SK-N-SH (cell line): ENCODE data around the gene MBD3L4. TPM values are rescaled to one million over a fixed set of nuclear protein-coding genes. Genes with fewer than 3 reads are reported as not detected.
"Not testable (repeated sequence)": the region's sequence is repeated elsewhere in the genome, so short reads cannot be mapped to it uniquely, and the experiment has no call there.

Experiments
- CTCF ChIA-PET: fragments of 300-600, 350-600 bp; formaldehyde crosslinking; extraction: SDS; loops from one replicate; lab custom pipeline; 2021; lab: Yijun Ruan, JAX
- POLR2A ChIA-PET: fragments of 350-600 bp; sonication (Branson Sonifier 250); formaldehyde crosslinking; extraction: SDS; loops from one replicate; lab custom pipeline; 2020; ENCODE audit warnings: antibody characterized with exemption, inconsistent platforms; lab: Yijun Ruan, JAX
- DNase-seq: peaks from one replicate; pipeline ENCODE4 v3.0.0; 2012
- H2AFZ ChIP-seq: fragments of 200-600 bp; sonication (generic); 2 replicates; pipeline ENCODE4 v1.8.1; 2016; ENCODE audit warnings: antibody characterized with exemption, mild to moderate bottlenecking, low read depth
- H3F3A ChIP-seq: fragments of 200-600 bp; sonication (generic); replicated peaks from 2 replicates; pipeline ENCODE3; 2016; ENCODE audit warnings: antibody characterized with exemption, mild to moderate bottlenecking; ENCODE audit not compliant: insufficient read depth
- H3K27ac ChIP-seq, 2 experiments: fragments of 200-500 bp in 1 of 2; fragments of 200-600 bp in 1 of 2; sonication (Bioruptor generic) in 1 of 2; sonication (generic), shearing (Covaris generic) in 1 of 2; 2 replicates each; pipeline versions ENCODE4 v1.5.1 to v1.6.1; 2014 to 2016; ENCODE audit warnings: low read depth in 2 of 2, inconsistent platforms in 1 of 2, low read length in 1 of 2, mild to moderate bottlenecking in 1 of 2, mixed read lengths in 1 of 2
- H3K27me3 ChIP-seq: fragments of 200-600 bp; sonication (generic), shearing (Covaris generic); 2 replicates; pipeline ENCODE4 v1.6.1; 2016; ENCODE audit warnings: mixed run types; ENCODE audit not compliant: insufficient read depth
- H3K36me3 ChIP-seq, 2 experiments: fragments of 200-500 bp in 1 of 2; fragments of 200-600 bp in 1 of 2; sonication (Bioruptor generic) in 1 of 2; sonication (generic) in 1 of 2; replicated peaks in 1 of 2; 2 replicates each; pipeline versions ENCODE3 to v1.5.1; 2014 to 2016; ENCODE audit warnings: low read length in 1 of 2, mild to moderate bottlenecking in 1 of 2; ENCODE audit not compliant: insufficient read depth in 2 of 2, control insufficient read depth in 1 of 2
- H3K4me1 ChIP-seq, 2 experiments: fragments of 200-500 bp in 1 of 2; fragments of 200-600 bp in 1 of 2; sonication (Bioruptor generic) in 1 of 2; sonication (generic), shearing (Covaris generic) in 1 of 2; 2 replicates each; pipeline versions ENCODE4 v1.5.1 to v1.6.1; 2014 to 2016; ENCODE audit warnings: low read depth in 1 of 2, low read length in 1 of 2, mixed run types in 1 of 2; ENCODE audit not compliant: insufficient read depth in 2 of 2, control insufficient read depth in 1 of 2
- H3K4me2 ChIP-seq: fragments of 200-600 bp; sonication (generic), shearing (Covaris generic); 2 replicates; pipeline ENCODE4 v1.6.1; 2017; ENCODE audit warnings: mixed run types
- H3K4me3 ChIP-seq, 2 experiments: fragments of 200-500 bp in 1 of 2; fragments of 200-600 bp in 1 of 2; sonication (Bioruptor generic) in 1 of 2; sonication (generic), shearing (Covaris generic) in 1 of 2; 2 replicates each; pipeline versions ENCODE4 v1.5.1 to v1.8.1; 2014 to 2016; ENCODE audit warnings: low read depth in 2 of 2, inconsistent platforms in 1 of 2, low read length in 1 of 2, mild to moderate bottlenecking in 1 of 2, mixed read lengths in 1 of 2, moderate library complexity in 1 of 2
- H3K79me2 ChIP-seq: fragments of 200-600 bp; sonication (generic); 2 replicates; pipeline ENCODE4 v1.8.1; 2017; ENCODE audit warnings: mild to moderate bottlenecking; ENCODE audit not compliant: insufficient read depth
- H3K9ac ChIP-seq: fragments of 200-600 bp; sonication (generic); 2 replicates; pipeline ENCODE4 v1.6.1; 2017; ENCODE audit warnings: mixed run types
- H3K9me2 ChIP-seq: fragments of 200-600 bp; sonication (generic); 2 replicates; pipeline ENCODE4 v1.6.1; 2017; ENCODE audit warnings: mixed run types
- H3K9me3 ChIP-seq: fragments of 200-600 bp; sonication (generic); 2 replicates; pipeline ENCODE4 v1.6.1; 2017; ENCODE audit warnings: mixed run types, mild to moderate bottlenecking, moderate library complexity
- H4K20me1 ChIP-seq: fragments of 200-600 bp; sonication (generic); 2 replicates; pipeline ENCODE4 v1.6.1; 2017; ENCODE audit warnings: mild to moderate bottlenecking, mixed run types; ENCODE audit not compliant: insufficient read depth
- ELF1 ChIP-seq: IDR thresholded peaks from 2 replicates; pipeline ENCODE4 v1.4.0; 2012
- FOSL2 ChIP-seq: IDR thresholded peaks from 2 replicates; pipeline ENCODE4 v1.4.0; 2012; ENCODE audit warnings: low read depth, mild to moderate bottlenecking, moderate library complexity, borderline replicate concordance
- GABPA ChIP-seq: IDR thresholded peaks from 2 replicates; pipeline ENCODE4 v1.4.0; 2012; ENCODE audit warnings: low read depth, mild to moderate bottlenecking
- GATA2 ChIP-seq: sonication (generic); formaldehyde crosslinking; IDR thresholded peaks from 2 replicates; pipeline ENCODE4 v1.5.0; 2020; ENCODE audit warnings: mild to moderate bottlenecking, missing genetic modification reagents
- JUND ChIP-seq: IDR thresholded peaks from 2 replicates; pipeline ENCODE4 v1.4.0; 2012
- RAD21 ChIP-seq: IDR thresholded peaks from 2 replicates; pipeline ENCODE4 v1.6.1; 2012; ENCODE audit warnings: mild to moderate bottlenecking, low read length
- SIN3A ChIP-seq: IDR thresholded peaks from 2 replicates; pipeline ENCODE4 v1.6.1; 2012; ENCODE audit warnings: low read depth, mild to moderate bottlenecking, low read length, moderate library complexity, borderline replicate concordance
- SMC3 ChIP-seq: IDR thresholded peaks from 2 replicates; pipeline ENCODE4 v1.6.1; 2012; ENCODE audit warnings: low read depth, low read length, improper control_type of control experiment
- WGBS: methylation state at CpG from one replicate; pipeline ENCODE4 v1.1.6; 2017; ENCODE audit warnings: low lambda C conversion rate; 5-methylcytosine and 5-hydroxymethylcytosine counted together
- polyA plus RNA-seq, 3 experiments: library from polyadenylated mRNA; depleted of rRNA; stranded (reverse); fragments of >200 nt; gene quantifications; 2 replicates each; pipeline ENCODE4 v1.2.3, GENCODE V29; 2012
- TF ChIP-seq, protein P1 (sequence below): fragments of 200-600 bp; sonication (generic); IDR thresholded peaks from 2 replicates; pipeline ENCODE4 v1.6.1; 2017; ENCODE audit warnings: antibody characterized with exemption, mild to moderate bottlenecking, moderate library complexity
- TF ChIP-seq, protein P2 (sequence below): IDR thresholded peaks from 2 replicates; pipeline ENCODE4 v1.4.0; 2012; ENCODE audit warnings: low read depth

Gene MBD3L4
- polyA plus RNA-seq, 1 of the 3 experiments (the other 2 are of a cell fraction) = not detected

DNA sequence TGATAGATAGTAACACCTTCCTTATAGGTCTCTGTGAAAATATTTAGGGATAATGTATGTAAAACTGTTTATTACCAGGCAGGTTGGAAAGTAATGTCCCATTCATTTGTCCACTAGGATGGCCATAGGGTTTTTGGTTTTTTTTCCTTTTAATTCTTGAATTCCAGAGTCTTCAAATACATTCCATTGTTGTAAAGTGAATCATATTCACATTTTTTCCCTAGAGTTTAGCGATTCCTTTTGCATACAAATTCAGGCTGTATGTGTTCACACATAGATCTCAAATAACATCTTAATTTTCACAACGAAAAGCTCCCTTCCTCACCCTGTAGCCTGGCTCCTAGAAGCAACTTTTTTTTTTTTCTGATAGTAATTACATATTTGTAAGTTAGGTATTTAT lies 27.7 kb upstream of the MBD3L4 start:
- Histone ChIP-seq H2AFZ (no peak overlapping the region), H3K9me2 (no peaks in the 10 kb centered on the region), H3K36me3 (peaks cover 9 to 23% of the 10 kb centered on the region in 2 experiments), H3K9me3 (no peaks in the 10 kb centered on the region), H3K79me2 (peaks cover 18% of the 10 kb centered on the region), H3F3A (peaks cover 12% of the 10 kb centered on the region), H3K27me3 (peaks cover 4% of the 10 kb centered on the region; the same call in 1 of the 2 replicates), H3K4me2 (no peak overlapping the region), H4K20me1 (no peaks in the 10 kb centered on the region), H3K27ac (no peak overlapping the region), H3K9ac (no peak overlapping the region), H3K4me1 (peaks cover 3 to 4% of the 10 kb centered on the region in 2 experiments; a peak in 2 of 4 replicates), H3K4me3 (no peak overlapping the region)
- no peak for DNase-seq
- POLR2A ChIA-PET = no interaction called here
- CTCF ChIA-PET = no interaction called here
- TF ChIP-seq ELF1 (no peak), FOSL2 (peak; percentile 17; the same call in 1 of the 2 replicates)
- WGBS = 38% methylated on average over 2 of the region's 2 CpGs

DNA sequence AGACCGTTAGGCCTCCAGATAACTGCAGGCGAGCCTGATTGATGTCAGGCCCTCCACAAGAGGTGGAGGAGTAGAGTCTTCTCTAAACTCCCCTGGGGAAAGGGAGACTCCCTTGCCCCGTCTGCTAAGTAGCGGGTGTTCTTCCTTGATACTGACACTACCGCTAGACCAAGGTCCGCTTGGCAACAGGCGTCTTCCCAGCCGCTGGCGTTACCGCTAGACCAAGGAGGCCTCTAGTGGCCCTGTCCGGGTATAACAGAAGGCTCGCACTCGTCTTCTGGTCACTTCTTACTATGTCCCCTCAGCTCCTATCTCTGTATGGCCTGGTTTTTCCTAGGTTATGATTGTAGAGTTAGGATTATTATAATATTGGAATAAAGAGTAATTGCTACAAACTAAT lies 27.1 kb upstream of the MBD3L4 start:
- H3K4me2 ChIP-seq, H3K4me3 ChIP-seq, H3K4me1 ChIP-seq, POLR2A ChIA-PET, H3K9me3 ChIP-seq, DNase-seq, H3K9me2 ChIP-seq, H3K9ac ChIP-seq, H3K27ac ChIP-seq, CTCF ChIA-PET, H2AFZ ChIP-seq, H3K27me3 ChIP-seq, H4K20me1 ChIP-seq: not testable (repeated sequence)
- 30% methylated on average over 9 of the region's 13 CpGs for WGBS
- TF ChIP-seq, protein P1, sequence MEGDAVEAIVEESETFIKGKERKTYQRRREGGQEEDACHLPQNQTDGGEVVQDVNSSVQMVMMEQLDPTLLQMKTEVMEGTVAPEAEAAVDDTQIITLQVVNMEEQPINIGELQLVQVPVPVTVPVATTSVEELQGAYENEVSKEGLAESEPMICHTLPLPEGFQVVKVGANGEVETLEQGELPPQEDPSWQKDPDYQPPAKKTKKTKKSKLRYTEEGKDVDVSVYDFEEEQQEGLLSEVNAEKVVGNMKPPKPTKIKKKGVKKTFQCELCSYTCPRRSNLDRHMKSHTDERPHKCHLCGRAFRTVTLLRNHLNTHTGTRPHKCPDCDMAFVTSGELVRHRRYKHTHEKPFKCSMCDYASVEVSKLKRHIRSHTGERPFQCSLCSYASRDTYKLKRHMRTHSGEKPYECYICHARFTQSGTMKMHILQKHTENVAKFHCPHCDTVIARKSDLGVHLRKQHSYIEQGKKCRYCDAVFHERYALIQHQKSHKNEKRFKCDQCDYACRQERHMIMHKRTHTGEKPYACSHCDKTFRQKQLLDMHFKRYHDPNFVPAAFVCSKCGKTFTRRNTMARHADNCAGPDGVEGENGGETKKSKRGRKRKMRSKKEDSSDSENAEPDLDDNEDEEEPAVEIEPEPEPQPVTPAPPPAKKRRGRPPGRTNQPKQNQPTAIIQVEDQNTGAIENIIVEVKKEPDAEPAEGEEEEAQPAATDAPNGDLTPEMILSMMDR = peak; percentile 38
- TF ChIP-seq RAD21 (peak; percentile 41), SMC3 (peak; percentile 20; the same call in 1 of the 2 replicates)
- H3K36me3 ChIP-seq = peaks cover 5 to 18% of the 10 kb centered on the region in 2 experiments
- peaks cover 12% of the 10 kb centered on the region for H3F3A ChIP-seq
- H3K79me2 ChIP-seq = peaks cover 18% of the 10 kb centered on the region

DNA sequence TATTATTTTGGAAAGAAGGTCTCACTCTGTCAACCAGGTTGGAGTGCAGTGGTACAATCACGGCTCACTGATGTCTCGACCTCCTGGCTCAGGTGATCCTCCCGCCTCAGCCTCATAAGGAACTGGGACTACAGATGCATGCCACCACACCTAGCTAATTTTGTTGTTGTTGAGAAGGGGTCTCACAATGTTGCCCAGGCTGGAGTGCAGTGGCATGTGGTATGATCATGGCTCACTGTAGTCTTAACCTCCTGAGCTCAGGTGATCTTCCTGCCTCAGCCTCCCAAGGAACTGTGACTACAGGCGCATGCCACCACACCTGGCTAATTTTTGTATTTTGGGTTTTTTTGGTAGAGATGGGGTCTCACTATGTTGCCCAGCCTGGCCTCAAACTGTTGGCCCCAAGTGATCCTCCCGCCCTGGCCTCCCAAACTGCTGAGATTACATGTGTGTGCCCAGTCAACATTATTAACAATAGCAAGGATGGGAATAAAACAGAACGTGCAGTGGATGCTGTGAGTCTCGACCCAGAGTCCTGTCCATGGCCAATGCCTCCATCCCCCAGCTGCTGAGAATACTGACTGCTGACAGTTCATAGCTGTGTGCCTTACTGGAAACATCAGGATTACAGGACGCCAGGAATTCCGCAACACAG lies 23.9 kb upstream of the MBD3L4 start:
- Histone ChIP-seq H4K20me1 (no peaks in the 10 kb centered on the region), H3K27ac (no peak overlapping the region), H3K27me3 (peaks cover 4% of the 10 kb centered on the region; the same call in 1 of the 2 replicates), H3K4me1 (no peaks in the 10 kb centered on the region), H3K9me2 (no peaks in the 10 kb centered on the region), H3F3A (peaks cover 12% of the 10 kb centered on the region), H3K9ac (no peak overlapping the region), H3K9me3 (no peaks in the 10 kb centered on the region), H3K79me2 (no peaks in the 10 kb centered on the region), H2AFZ (no peak overlapping the region), H3K4me2 (no peak overlapping the region), H3K4me3 (no peak overlapping the region), H3K36me3 (no peaks in the 10 kb centered on the region)
- 46% methylated on average over 9 of the region's 9 CpGs for WGBS
- DNase-seq = no peak
- ChIA-PET POLR2A (no interaction called here), CTCF (no interaction called here)
- TF ChIP-seq GATA2 (no peak), JUND (no peak), SIN3A (no peak), RAD21 (no peak), SMC3 (no peak), GABPA (no peak)
- TF ChIP-seq, protein P2, sequence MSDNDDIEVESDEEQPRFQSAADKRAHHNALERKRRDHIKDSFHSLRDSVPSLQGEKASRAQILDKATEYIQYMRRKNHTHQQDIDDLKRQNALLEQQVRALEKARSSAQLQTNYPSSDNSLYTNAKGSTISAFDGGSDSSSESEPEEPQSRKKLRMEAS = no peak
